ENCODE measurements around the gene ETFBKMT. TPM values are rescaled to one million over a fixed set of nuclear protein-coding genes. Genes with fewer than 3 reads are reported as not detected.

Gene ETFBKMT
- total RNA-seq, 4 donors from 2014 or later: 1.6 to 7.9 (median 2.9) TPM

GRCh38 chr12:31622038-31622437 lies 37.5 kb upstream of the ETFBKMT start:
- WGBS, 2 donors: 87 to 95% methylated on average over 4 of the region's 4 CpGs
- no peaks in the 10 kb centered on the region for H3K4me1 ChIP-seq

DNA sequence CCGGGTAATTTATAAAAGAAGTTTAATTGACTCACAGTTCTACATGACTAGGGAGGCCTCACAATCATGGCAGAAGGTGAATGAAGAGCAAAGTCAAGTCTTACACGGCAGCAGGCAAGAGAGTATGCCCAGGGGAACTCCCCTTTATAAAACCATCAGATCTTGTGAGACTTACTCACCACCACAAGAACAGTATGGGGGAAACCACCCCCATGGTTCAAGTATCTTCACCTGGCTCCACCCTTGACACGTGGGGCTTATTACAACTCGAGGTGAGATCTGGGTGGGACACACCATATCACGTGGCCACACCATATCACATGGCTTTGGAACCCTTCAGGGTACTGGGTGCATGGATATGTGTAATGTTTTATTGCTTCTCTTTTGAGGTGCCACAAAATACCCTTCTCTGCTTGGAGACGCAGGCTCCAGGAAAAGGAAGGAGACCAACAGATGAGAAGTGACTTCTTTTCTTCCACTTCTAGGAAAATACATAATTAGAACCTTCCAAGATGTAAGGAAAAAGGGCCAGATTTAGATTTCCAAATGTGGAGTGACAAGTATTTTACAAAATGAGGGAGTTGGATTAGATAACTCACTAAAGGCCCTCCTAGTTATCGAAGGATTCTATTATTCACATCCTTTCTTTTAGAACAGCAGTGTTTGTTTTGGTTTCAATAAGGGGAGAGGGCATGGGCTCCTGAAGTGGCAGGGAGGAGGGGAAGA lies 33.1 kb upstream of the ETFBKMT start:
- no peak for DNase-seq (ENCODE audit: low spot score in 2 of 2)
- H3K27ac ChIP-seq: no peak overlapping the region
- no peak overlapping the region for H3K4me3 ChIP-seq
- no peaks in the 10 kb centered on the region for H3K36me3 ChIP-seq
- peaks cover 0 to 13% (median 4%) of the 10 kb centered on the region in 4 donors for H3K4me1 ChIP-seq
- WGBS, 2 donors: 89% methylated on average over 7 of the region's 7 CpGs
- no peaks in the 10 kb centered on the region for H3K9me3 ChIP-seq
- TF ChIP-seq EP300 (IDR thresholded peaks at IDR 0.05): no peak
- TF ChIP-seq POLR2A (IDR thresholded peaks at IDR 0.05): no peak
- no peak for TF ChIP-seq CTCF (IDR thresholded peaks at IDR 0.05)
- H3K27me3 ChIP-seq: no peaks in the 10 kb centered on the region

More at GRCh38 chr12:31622038-31622437, 37.5 kb upstream of the ETFBKMT start:
- TF ChIP-seq EP300 (IDR thresholded peaks at IDR 0.05) (no peak), CTCF (IDR thresholded peaks at IDR 0.05) (no peak), POLR2A (IDR thresholded peaks at IDR 0.05) (no peak)
- no peaks in the 10 kb centered on the region for H3K27me3 ChIP-seq
- no peak overlapping the region for H3K27ac ChIP-seq
- no peak for DNase-seq (ENCODE audit: low spot score in 2 of 2)
- H3K9me3 ChIP-seq: no peaks in the 10 kb centered on the region
- no peak overlapping the region for H3K4me3 ChIP-seq
- H3K36me3 ChIP-seq: no peaks in the 10 kb centered on the region

- WGBS, 2 donors: 75 to 76% methylated on average over 5 of the region's 5 CpGs
- H3K4me1 ChIP-seq: peaks cover 0 to 13% (median 4%) of the 10 kb centered on the region in 4 donors
These were observed 31.9 kb upstream of the ETFBKMT start for GRCh38 chr12:31627456-31628054.

DNA sequence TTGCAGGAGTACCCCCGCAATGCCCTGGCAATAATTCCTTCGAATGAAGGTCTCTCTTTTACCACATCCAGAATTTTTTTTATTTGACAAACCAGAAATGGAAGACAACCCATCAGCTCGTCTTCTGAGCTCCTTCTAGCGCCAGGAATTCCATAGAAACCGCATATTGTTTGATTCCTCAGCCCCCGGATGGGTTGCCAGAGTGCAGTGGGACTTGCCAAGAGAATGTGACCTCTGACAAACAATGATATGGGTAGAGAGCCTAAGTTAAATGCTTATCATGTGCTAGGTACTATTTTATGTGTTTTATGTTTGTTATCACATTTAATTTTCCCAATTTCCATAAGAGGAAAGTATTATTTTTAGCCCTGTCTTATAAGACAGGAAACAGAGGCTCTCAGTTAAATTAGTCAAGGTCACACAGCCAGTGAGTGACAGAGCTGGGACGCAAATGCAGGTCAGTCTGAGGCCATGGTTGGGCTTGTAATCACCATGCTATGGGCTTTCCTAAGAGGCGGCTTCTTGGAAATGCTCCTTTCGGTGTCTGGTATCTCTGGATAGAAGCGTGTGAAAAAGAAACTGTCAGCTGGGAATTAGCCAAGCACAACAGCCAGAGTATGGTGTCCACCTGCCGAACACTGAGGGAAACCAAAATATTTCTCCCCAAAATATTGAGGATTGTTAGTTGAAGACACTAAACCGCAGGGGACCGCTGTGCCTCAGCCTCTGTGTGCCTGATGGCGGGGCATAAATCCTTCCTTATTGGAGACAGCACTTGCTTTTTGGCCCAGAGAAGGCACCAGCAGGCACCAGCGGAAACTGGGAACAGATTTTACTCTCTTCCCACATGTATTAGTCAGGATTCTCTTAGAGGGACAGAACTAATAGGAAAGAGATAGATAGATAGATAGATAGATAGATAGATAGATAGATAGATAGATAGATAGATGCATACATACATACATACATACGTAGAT lies 29.4 kb upstream of the ETFBKMT start:
- Histone ChIP-seq H3K4me3 (no peak overlapping the region), H3K9me3 (no peaks in the 10 kb centered on the region), H3K36me3 (no peaks in the 10 kb centered on the region), H3K27me3 (no peaks in the 10 kb centered on the region), H3K4me1 (peaks cover 0 to 13% (median 4%) of the 10 kb centered on the region in 4 donors), H3K27ac (no peak overlapping the region)
- TF ChIP-seq POLR2A (IDR thresholded peaks at IDR 0.05) (no peak), EP300 (IDR thresholded peaks at IDR 0.05) (no peak), CTCF (IDR thresholded peaks at IDR 0.05) (no peak)
- DNase-seq (ENCODE audit: low spot score in 2 of 2): no peak
- WGBS, 2 donors: 43 to 46% methylated on average over 16 of the region's 16 CpGs

More at GRCh38 chr12:31627456-31628054, 31.9 kb upstream of the ETFBKMT start:
- TF ChIP-seq POLR2A (IDR thresholded peaks at IDR 0.05): no peak
- no peak for TF ChIP-seq EP300 (IDR thresholded peaks at IDR 0.05)
- H3K27ac ChIP-seq: no peak overlapping the region
- H3K36me3 ChIP-seq: no peaks in the 10 kb centered on the region
- H3K27me3 ChIP-seq: no peaks in the 10 kb centered on the region
- DNase-seq (ENCODE audit: low spot score in 2 of 2): no peak
- H3K9me3 ChIP-seq: no peaks in the 10 kb centered on the region
- H3K4me3 ChIP-seq: no peak overlapping the region

DNA sequence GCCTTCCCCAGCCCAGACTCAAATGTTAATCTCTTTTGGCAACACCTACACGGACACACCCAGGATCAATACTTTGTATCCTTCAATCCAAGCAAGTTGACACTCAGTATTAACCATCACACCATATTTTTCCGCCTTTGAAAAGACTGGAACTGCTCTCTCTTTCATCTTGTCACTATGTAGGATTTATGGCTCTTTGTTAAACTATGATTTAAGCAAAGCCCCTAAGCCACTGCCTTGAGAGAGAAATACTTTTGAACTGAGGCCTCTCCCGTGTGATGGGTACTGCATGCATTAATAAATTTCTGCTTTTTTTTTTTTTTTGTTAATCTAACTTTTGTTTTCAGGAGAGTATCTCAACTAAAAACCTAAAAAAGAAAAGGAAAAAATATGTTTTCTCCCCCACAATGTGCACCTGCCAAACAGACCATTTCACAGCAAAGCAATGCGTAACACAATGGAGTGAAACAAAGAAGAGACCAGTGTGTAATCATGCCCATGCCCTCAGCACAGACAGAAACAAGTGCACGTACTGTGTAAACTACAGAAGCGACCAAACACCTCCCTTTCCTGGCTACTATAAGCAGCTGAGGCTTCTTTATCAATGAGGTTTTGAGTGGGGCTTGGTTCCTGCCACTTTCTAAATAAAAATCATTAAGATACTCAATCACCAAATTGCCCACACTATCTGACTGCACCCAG lies 28.3 kb upstream of the ETFBKMT start:
- Histone ChIP-seq H3K4me1 (peaks cover 0 to 13% (median 4%) of the 10 kb centered on the region in 4 donors), H3K27me3 (no peaks in the 10 kb centered on the region), H3K36me3 (no peaks in the 10 kb centered on the region), H3K4me3 (no peak overlapping the region), H3K9me3 (no peaks in the 10 kb centered on the region), H3K27ac (no peak overlapping the region)
- 88 to 94% methylated on average over 6 of the region's 6 CpGs for WGBS, 2 donors
- TF ChIP-seq POLR2A (IDR thresholded peaks at IDR 0.05): no peak
- no peak for DNase-seq (ENCODE audit: low spot score in 2 of 2)

All from tibial nerve (tissue), 4 donors.